ENCODE results near the gene DPP6. TPM values are rescaled to one million over a fixed set of nuclear protein-coding genes. Genes with fewer than 3 reads are reported as not detected.

DPP6 gene
- total and polyA plus RNA-seq, 2 experiments from 2014 or later: not detected

GRCh38 chr7:154777908-154778307, 725.7 kb downstream of the DPP6 start:
- Mint-ChIP-seq H3K36me3 (ENCODE audit: low read depth) (peaks cover 4% of the 10 kb centered on the region), H3K9me3 (peaks cover 5% of the 10 kb centered on the region), H3K4me3 (no peak overlapping the region), H3K4me1 (peaks cover 8% of the 10 kb centered on the region; the same call in 2 of the 3 replicates), H3K27me3 (ENCODE audit: insufficient read depth, low read depth, poor library complexity) (peaks cover 8% of the 10 kb centered on the region), H3K27ac (no peak overlapping the region)
- no peak for TF ChIP-seq EZH2 (IDR thresholded peaks at IDR 0.05; ENCODE audit: low read depth, unreplicated experiment)
- TF ChIP-seq ZNF114 (CRISPR knock-in tag; IDR thresholded peaks at IDR 0.05): no peak
- TF ChIP-seq REST (IDR thresholded peaks at IDR 0.05; ENCODE audit: unreplicated experiment): no peak
- TF ChIP-seq STAT1 (IDR thresholded peaks at IDR 0.05; ENCODE audit: unreplicated experiment): no peak
- TF ChIP-seq JUNB (IDR thresholded peaks at IDR 0.05; ENCODE audit: unreplicated experiment): no peak
- TF ChIP-seq, protein P1, sequence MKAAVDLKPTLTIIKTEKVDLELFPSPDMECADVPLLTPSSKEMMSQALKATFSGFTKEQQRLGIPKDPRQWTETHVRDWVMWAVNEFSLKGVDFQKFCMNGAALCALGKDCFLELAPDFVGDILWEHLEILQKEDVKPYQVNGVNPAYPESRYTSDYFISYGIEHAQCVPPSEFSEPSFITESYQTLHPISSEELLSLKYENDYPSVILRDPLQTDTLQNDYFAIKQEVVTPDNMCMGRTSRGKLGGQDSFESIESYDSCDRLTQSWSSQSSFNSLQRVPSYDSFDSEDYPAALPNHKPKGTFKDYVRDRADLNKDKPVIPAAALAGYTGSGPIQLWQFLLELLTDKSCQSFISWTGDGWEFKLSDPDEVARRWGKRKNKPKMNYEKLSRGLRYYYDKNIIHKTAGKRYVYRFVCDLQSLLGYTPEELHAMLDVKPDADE (IDR thresholded peaks at IDR 0.05): no peak
- no peak for TF ChIP-seq ZNF331 (CRISPR knock-in tag; IDR thresholded peaks at IDR 0.05; ENCODE audit: low read depth)
- no peak for TF ChIP-seq EZH2phosphoT487 (IDR thresholded peaks at IDR 0.05; ENCODE audit: unreplicated experiment)
- TF ChIP-seq CTCF (conservative IDR thresholded peaks at IDR 0.05; ENCODE audit: low read depth in 2 of 2): no peak
- TF ChIP-seq, protein P2, sequence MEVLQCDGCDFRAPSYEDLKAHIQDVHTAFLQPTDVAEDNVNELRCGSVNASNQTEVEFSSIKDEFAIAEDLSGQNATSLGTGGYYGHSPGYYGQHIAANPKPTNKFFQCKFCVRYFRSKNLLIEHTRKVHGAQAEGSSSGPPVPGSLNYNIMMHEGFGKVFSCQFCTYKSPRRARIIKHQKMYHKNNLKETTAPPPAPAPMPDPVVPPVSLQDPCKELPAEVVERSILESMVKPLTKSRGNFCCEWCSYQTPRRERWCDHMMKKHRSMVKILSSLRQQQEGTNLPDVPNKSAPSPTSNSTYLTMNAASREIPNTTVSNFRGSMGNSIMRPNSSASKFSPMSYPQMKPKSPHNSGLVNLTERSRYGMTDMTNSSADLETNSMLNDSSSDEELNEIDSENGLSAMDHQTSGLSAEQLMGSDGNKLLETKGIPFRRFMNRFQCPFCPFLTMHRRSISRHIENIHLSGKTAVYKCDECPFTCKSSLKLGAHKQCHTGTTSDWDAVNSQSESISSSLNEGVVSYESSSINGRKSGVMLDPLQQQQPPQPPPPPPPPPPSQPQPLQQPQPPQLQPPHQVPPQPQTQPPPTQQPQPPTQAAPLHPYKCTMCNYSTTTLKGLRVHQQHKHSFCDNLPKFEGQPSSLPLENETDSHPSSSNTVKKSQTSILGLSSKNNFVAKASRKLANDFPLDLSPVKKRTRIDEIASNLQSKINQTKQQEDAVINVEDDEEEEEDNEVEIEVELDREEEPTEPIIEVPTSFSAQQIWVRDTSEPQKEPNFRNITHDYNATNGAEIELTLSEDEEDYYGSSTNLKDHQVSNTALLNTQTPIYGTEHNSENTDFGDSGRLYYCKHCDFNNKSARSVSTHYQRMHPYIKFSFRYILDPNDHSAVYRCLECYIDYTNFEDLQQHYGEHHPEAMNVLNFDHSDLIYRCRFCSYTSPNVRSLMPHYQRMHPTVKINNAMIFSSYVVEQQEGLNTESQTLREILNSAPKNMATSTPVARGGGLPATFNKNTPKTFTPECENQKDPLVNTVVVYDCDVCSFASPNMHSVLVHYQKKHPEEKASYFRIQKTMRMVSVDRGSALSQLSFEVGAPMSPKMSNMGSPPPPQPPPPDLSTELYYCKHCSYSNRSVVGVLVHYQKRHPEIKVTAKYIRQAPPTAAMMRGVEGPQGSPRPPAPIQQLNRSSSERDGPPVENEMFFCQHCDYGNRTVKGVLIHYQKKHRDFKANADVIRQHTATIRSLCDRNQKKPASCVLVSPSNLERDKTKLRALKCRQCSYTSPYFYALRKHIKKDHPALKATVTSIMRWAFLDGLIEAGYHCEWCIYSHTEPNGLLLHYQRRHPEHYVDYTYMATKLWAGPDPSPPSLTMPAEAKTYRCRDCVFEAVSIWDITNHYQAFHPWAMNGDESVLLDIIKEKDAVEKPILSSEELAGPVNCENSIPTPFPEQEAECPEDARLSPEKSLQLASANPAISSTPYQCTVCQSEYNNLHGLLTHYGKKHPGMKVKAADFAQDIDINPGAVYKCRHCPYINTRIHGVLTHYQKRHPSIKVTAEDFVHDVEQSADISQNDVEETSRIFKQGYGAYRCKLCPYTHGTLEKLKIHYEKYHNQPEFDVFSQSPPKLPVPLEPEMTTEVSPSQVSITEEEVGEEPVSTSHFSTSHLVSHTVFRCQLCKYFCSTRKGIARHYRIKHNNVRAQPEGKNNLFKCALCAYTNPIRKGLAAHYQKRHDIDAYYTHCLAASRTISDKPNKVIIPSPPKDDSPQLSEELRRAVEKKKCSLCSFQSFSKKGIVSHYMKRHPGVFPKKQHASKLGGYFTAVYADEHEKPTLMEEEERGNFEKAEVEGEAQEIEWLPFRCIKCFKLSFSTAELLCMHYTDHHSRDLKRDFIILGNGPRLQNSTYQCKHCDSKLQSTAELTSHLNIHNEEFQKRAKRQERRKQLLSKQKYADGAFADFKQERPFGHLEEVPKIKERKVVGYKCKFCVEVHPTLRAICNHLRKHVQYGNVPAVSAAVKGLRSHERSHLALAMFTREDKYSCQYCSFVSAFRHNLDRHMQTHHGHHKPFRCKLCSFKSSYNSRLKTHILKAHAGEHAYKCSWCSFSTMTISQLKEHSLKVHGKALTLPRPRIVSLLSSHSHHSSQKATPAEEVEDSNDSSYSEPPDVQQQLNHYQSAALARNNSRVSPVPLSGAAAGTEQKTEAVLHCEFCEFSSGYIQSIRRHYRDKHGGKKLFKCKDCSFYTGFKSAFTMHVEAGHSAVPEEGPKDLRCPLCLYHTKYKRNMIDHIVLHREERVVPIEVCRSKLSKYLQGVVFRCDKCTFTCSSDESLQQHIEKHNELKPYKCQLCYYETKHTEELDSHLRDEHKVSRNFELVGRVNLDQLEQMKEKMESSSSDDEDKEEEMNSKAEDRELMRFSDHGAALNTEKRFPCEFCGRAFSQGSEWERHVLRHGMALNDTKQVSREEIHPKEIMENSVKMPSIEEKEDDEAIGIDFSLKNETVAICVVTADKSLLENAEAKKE (CRISPR knock-in tag; IDR thresholded peaks at IDR 0.05): no peak
- TF ChIP-seq NANOG (IDR thresholded peaks at IDR 0.05; ENCODE audit: borderline replicate concordance): no peak
- no peak for TF ChIP-seq CREB1 (CRISPR knock-in tag; IDR thresholded peaks at IDR 0.05; ENCODE audit: low read depth)
- no peak for TF ChIP-seq POLR2AphosphoS5 (IDR thresholded peaks at IDR 0.05; ENCODE audit: low read depth)
- Histone ChIP-seq H3K4me3 (no peak overlapping the region), H3F3A (replicated peaks; ENCODE audit: low read depth) (no peaks in the 10 kb centered on the region), H4K20me1 (replicated peaks; ENCODE audit: insufficient read depth) (no peaks in the 10 kb centered on the region), H3K4me2 (no peak overlapping the region), H3K9me2 (ENCODE audit: insufficient read depth) (no peaks in the 10 kb centered on the region), H2AFZ (no peak overlapping the region), H3K27ac (ENCODE audit: low read depth) (no peak overlapping the region), H3K27me3 (ENCODE audit: insufficient read depth) (no peaks in the 10 kb centered on the region), H3K4me1 (ENCODE audit: insufficient read depth) (no peaks in the 10 kb centered on the region), H3K36me3 (ENCODE audit: insufficient read depth) (no peaks in the 10 kb centered on the region), H3K79me2 (replicated peaks; ENCODE audit: insufficient read depth) (no peaks in the 10 kb centered on the region)
- DNase-seq (ENCODE audit: low spot score) (no peak), ATAC-seq (no peak)
